Adrenal gland (tissue), 12 donors: ENCODE measurements around the gene ARPP21. TPM values are rescaled to one million over a fixed set of nuclear protein-coding genes. Genes with fewer than 3 reads are reported as not detected.

ENCODE experiments used
- DNase-seq, 7 donors: peaks; one replicate each; pipeline ENCODE4 v3.0.0-alpha.2; 2019 to 2020
- H3K27ac ChIP-seq, 5 donors: fragments of 200-600 bp; sonication (generic) in 4 of 5; 1 replicate in 3 of 5; 2 replicates in 2 of 5; pipeline versions ENCODE4 v1.5.1 to v1.8.0; 2016 to 2020; ENCODE audit warnings: mild to moderate bottlenecking in 1 of 5
- H3K27me3 ChIP-seq: fragments of 200-600 bp; 2 replicates; pipeline ENCODE4 v1.8.0; 2021
- H3K36me3 ChIP-seq, 2 donors: fragments of 200-600 bp; replicated peaks in 1 of 2; 1 replicate in 1 of 2; 2 replicates in 1 of 2; pipeline versions ENCODE4 v1.5.1 to v1.8.0; 2018 to 2022
- H3K4me1 ChIP-seq, 2 donors: fragments of 200-600 bp; replicated peaks in 1 of 2; 1 replicate in 1 of 2; 2 replicates in 1 of 2; pipeline versions ENCODE4 v1.5.1 to v1.8.0; 2018 to 2021
- H3K4me3 ChIP-seq, 4 donors: fragments of 200-600 bp; sonication (generic) in 3 of 4; one replicate each; pipeline ENCODE4 v1.5.1; 2016 to 2018
- H3K9me3 ChIP-seq, 3 donors: fragments of 200-600 bp; sonication (generic) in 1 of 3; replicated peaks in 1 of 3; 1 replicate in 2 of 3; 2 replicates in 1 of 3; pipeline versions ENCODE4 v1.5.1 to v1.8.0; 2016 to 2021
- CTCF ChIP-seq, 6 experiments: fragments of 450-650 bp in 4 of 6; fragments of 200-600 bp in 2 of 6; sonication (generic) in 1 of 6; IDR thresholded peaks; 1 replicate in 5 of 6; 2 replicates in 1 of 6; pipeline versions ENCODE4 v1.5.1 to v1.8.0; 2016 to 2021; ENCODE audit warnings: antibody characterized with exemption in 6 of 6, mild to moderate bottlenecking in 2 of 6, moderate library complexity in 1 of 6
- POLR2A ChIP-seq, 2 donors: fragments of 450-650 bp; IDR thresholded peaks; one replicate each; pipeline ENCODE4 v1.6.1; 2017; ENCODE audit warnings: antibody characterized with exemption in 2 of 2, mild to moderate bottlenecking in 2 of 2, moderate library complexity in 1 of 2
- WGBS, 4 donors: extraction: QIAGEN DNeasy Blood & Tissue Kit in 2 of 4; methylation state at CpG; one replicate each; pipeline versions ENCODE4 v1.1.5 to v1.1.7; 2013 to 2017; 5-methylcytosine and 5-hydroxymethylcytosine counted together
- intact Hi-C, 2 donors: fragments of 100-400 bp; cut with DNase I; formaldehyde crosslinking; loops; one replicate each; pipeline versions ENCODE4 v1.14.1 to v1.15.0; 2022 to 2023
- polyA plus RNA-seq, 3 donors: library from polyadenylated mRNA; stranded (reverse); fragments of 200-250 nt in 2 of 3; fragments of 350-450 nt in 1 of 3; fragmentation: Illumina TruSeq in 1 of 3; extraction: RNeasy Lipid Tissue Mini Kit (QIAGEN cat#74804) in 1 of 3; gene quantifications; one replicate each; pipeline ENCODE4 v1.2.3, GENCODE V29; 2013 to 2014
- total RNA-seq, 9 donors: library from RNA; depleted of rRNA in 4 of 9; stranded (reverse); fragments of >200 nt in 4 of 9; fragments of 120-200 nt in 1 of 9; fragmentation: NEBNext Ultra II Directional in 1 of 9; extraction: Animal tissue kit (Norgen Biotek cat#: 25700) in 1 of 9; gene quantifications; one replicate each; pipeline versions ENCODE4 v1.1.0 to v1.2.4, GENCODE V29; 2013 to 2023
- donor health status: healthy with polysubstance abuse.
- donor health status: Bipolar disorder and iron deficiency.
- donor health status: DM: yes; HTN: yes; CAD: no.
- donor health status: DM: no; HTN: no; CAD: no.
- donor health status: DM: no; HTN: no; CAD: no.
- donor health status: DM: yes; HTN: yes; CAD: no.

ARPP21 gene
- total and polyA plus RNA-seq, 12 donors: 0.32 to 0.79 (median 0.72) TPM; not detected in 9

GRCh38 chr3:35638980-35639253 lies 408 bp upstream of the ARPP21 start:
- H3K4me1 ChIP-seq: peaks cover 0 to 6% of the 10 kb centered on the region in 2 donors
- no peaks in the 10 kb centered on the region for H3K36me3 ChIP-seq
- no peak overlapping the region for H3K4me3 ChIP-seq
- H3K27me3 ChIP-seq: peaks cover 24% of the 10 kb centered on the region
- 12 to 25% (median 15%) methylated on average over 11 to 21 of the region's 21 CpGs for WGBS, 4 donors
- DNase-seq: no peak
- intact Hi-C loops: no loop called here
- TF ChIP-seq CTCF (IDR thresholded peaks at IDR 0.05) (no peak), POLR2A (IDR thresholded peaks at IDR 0.05) (no peak)
- no peak overlapping the region for H3K27ac ChIP-seq
- no peaks in the 10 kb centered on the region for H3K9me3 ChIP-seq

GRCh38 chr3:35640190-35641165 lies 1.2 kb downstream of the ARPP21 start:
- H3K4me1 ChIP-seq: peaks cover 0 to 6% of the 10 kb centered on the region in 2 donors
- peaks cover 24% of the 10 kb centered on the region for H3K27me3 ChIP-seq
- no peak overlapping the region for H3K27ac ChIP-seq
- no peaks in the 10 kb centered on the region for H3K9me3 ChIP-seq
- TF ChIP-seq CTCF (IDR thresholded peaks at IDR 0.05) (no peak), POLR2A (IDR thresholded peaks at IDR 0.05) (no peak)
- H3K4me3 ChIP-seq: no peak overlapping the region
- intact Hi-C loops: no loop called here
- H3K36me3 ChIP-seq: no peaks in the 10 kb centered on the region
- WGBS, 4 donors: 45 to 52% (median 49%) methylated on average over 10 of the region's 10 CpGs
- DNase-seq: no peak

- no peak for TF ChIP-seq CTCF (IDR thresholded peaks at IDR 0.05)
- TF ChIP-seq POLR2A (IDR thresholded peaks at IDR 0.05): no peak
- intact Hi-C loops: no loop called here
- no peak overlapping the region for H3K27ac ChIP-seq
- H3K4me1 ChIP-seq: peaks cover 0 to 6% of the 10 kb centered on the region in 2 donors
- no peak for DNase-seq
- H3K9me3 ChIP-seq: no peaks in the 10 kb centered on the region
- H3K27me3 ChIP-seq: peaks cover 24% of the 10 kb centered on the region
- H3K4me3 ChIP-seq: no peak overlapping the region
- WGBS, 4 donors: 59 to 87% (median 68%) methylated on average over 1 of the region's 1 CpG
- no peaks in the 10 kb centered on the region for H3K36me3 ChIP-seq
Observed at GRCh38 chr3:35641331-35641730, 2.0 kb downstream of the ARPP21 start.

GRCh38 chr3:35641920-35642527 lies 2.7 kb downstream of the ARPP21 start:
- no peak overlapping the region for H3K27ac ChIP-seq
- H3K9me3 ChIP-seq: no peaks in the 10 kb centered on the region
- peaks cover 24% of the 10 kb centered on the region for H3K27me3 ChIP-seq
- intact Hi-C loops: no loop called here
- 80 to 87% (median 81%) methylated on average over 4 of the region's 4 CpGs for WGBS, 4 donors
- H3K4me1 ChIP-seq: peaks cover 0 to 6% of the 10 kb centered on the region in 2 donors
- DNase-seq: no peak
- TF ChIP-seq CTCF (IDR thresholded peaks at IDR 0.05): no peak
- no peak for TF ChIP-seq POLR2A (IDR thresholded peaks at IDR 0.05)
- H3K4me3 ChIP-seq: no peak overlapping the region
- no peaks in the 10 kb centered on the region for H3K36me3 ChIP-seq
